Activated CD8-positive, alpha-beta T cell treated with anti-CD3 and anti-CD28 coated beads for 36 hours (primary cell): ENCODE data around the gene IER2. TPM values are rescaled to one million over a fixed set of nuclear protein-coding genes. Genes with fewer than 3 reads are reported as not detected.

Source experiments
- ATAC-seq: fragments of 200-7000 bp; cut with Tn5 transposase; one replicate; pipeline ENCODE4 v1.10.0; 2021; ENCODE audit warnings: mild to moderate bottlenecking, moderate library complexity
- CTCF ChIA-PET: fragments of 350-600 bp; sonication (Branson Sonifier 250); formaldehyde crosslinking; loops from one replicate; lab custom pipeline; 2021; ENCODE audit warnings: antibody characterized with exemption; lab: Charles Lee
- POLR2A ChIA-PET: fragments of 350-600 bp; sonication (Branson Sonifier 250); formaldehyde crosslinking; loops from one replicate; lab custom pipeline; 2021; ENCODE audit warnings: antibody characterized with exemption; lab: Charles Lee
- DNase-seq: peaks from one replicate; pipeline ENCODE4 v3.0.0-alpha.2; 2020
- H3K27ac Mint-ChIP-seq: one replicate; pipeline ENCODE4 v1.8.0; 2021; ENCODE audit warnings: mild to moderate bottlenecking, mixed read lengths
- H3K27me3 Mint-ChIP-seq: one replicate; pipeline ENCODE4 v1.8.0; 2021; ENCODE audit warnings: mixed read lengths
- H3K36me3 Mint-ChIP-seq: one replicate; pipeline ENCODE4 v1.8.0; 2021; ENCODE audit warnings: low read depth, mixed read lengths
- H3K4me1 Mint-ChIP-seq: one replicate; pipeline ENCODE4 v1.8.0; 2021; ENCODE audit warnings: low read depth, mixed read lengths
- H3K4me3 Mint-ChIP-seq: one replicate; pipeline ENCODE4 v1.8.0; 2021; ENCODE audit warnings: mild to moderate bottlenecking, moderate library complexity, mixed read lengths
- H3K9me3 Mint-ChIP-seq: one replicate; pipeline ENCODE4 v1.8.0; 2021; ENCODE audit warnings: mixed read lengths
- CTCF ChIP-seq: fragments of 200-600 bp; IDR thresholded peaks from one replicate; pipeline ENCODE4 v1.8.0; 2022; ENCODE audit warnings: antibody characterized with exemption, mild to moderate bottlenecking
- intact Hi-C: fragments of 100-400 bp; cut with micrococcal nuclease; formaldehyde crosslinking; loops from one replicate; pipeline ENCODE4 v1.10.0; 2022
- total RNA-seq, 2 experiments: library from RNA; stranded (reverse); gene quantifications; one replicate each; pipeline ENCODE4 v1.2.3, GENCODE V29; 2021

Gene IER2
- total RNA-seq, 2 experiments from 2014 or later, result 120 to 122 TPM

- Mint-ChIP-seq H3K27me3 (no peaks in the 10 kb centered on the region), H3K4me1 (peaks cover 42% of the 10 kb centered on the region), H3K36me3 (peaks cover 22% of the 10 kb centered on the region), H3K9me3 (no peaks in the 10 kb centered on the region), H3K27ac (peak within 1 kb of the TSS; percentile 95), H3K4me3 (peak within 1 kb of the TSS; percentile 86)
- POLR2A ChIA-PET, result interaction anchor here (0.8 to 7.6 kb wide), 8 partner anchors 12 to 159 kb away, joined by 3 to 63 read pairs (median 20); partner anchors contain the start of genes GADD45GIP1 and LYL1
- peak; percentile 56 for ATAC-seq
- no peak for TF ChIP-seq CTCF
- CTCF ChIA-PET, result interaction anchor here (1.2 to 5.4 kb wide), 4 partner anchors 11 to 151 kb away, joined by 5 to 39 read pairs (median 14); partner anchors contain the start of genes IER2 and STX10
- peak; percentile 98 for DNase-seq
- intact Hi-C loops, result loop anchor here (5.0 kb wide), 1 partner anchor 36 kb away; the partner anchor contains the start of genes IER2 and STX10
Measured at GRCh38 chr19:13116282-13117175, 33.7 kb upstream of the IER2 start, which contains the start of gene TRMT1. Gene TRMT1, minus strand, starts transcription at chr19:13116740. Its CDS starts 341 bp downstream, at chr19:13116399.

DNA sequence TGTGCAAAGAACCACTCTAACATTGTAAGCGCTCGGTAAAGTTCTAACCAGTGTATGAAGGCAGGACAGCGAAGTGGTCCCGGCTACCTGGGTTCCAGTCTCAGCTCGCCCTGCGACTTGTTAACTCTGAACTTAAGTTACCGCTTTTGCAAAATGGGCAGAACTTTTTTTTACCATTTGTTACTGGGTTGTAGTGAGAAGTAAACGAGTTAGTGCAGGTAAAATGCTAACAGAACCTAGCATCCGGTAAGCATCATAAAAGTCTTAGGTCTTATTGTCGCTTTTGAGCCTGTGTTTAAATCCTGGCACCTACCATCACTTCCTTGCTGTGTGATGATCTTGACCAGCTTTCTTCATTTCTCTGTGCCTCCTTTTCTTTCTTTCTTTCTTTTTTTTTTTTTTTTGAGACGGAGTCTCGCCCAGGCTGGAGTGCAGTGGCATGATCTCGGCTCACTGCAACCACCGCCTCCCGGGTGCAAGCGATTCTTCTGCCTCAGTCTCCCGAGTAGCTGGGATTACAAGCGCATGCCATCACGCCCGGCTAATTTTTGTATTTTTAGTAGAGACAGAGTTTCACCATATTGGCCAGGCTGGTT, 32.9 kb upstream of the IER2 start:
- Mint-ChIP-seq H3K4me3 (peak overlapping the region; percentile 86), H3K4me1 (peaks cover 49% of the 10 kb centered on the region), H3K27me3 (no peaks in the 10 kb centered on the region), H3K36me3 (peaks cover 27% of the 10 kb centered on the region), H3K27ac (peak overlapping the region; percentile 95), H3K9me3 (no peaks in the 10 kb centered on the region)
- no peak for TF ChIP-seq CTCF
- ATAC-seq, result peak; percentile 8
- peak; percentile 18 for DNase-seq
- intact Hi-C loops, result loop anchor here (5.0 kb wide), 1 partner anchor 35 kb away; the partner anchor contains the start of genes IER2 and STX10
- CTCF ChIA-PET, result interaction anchor here (0.9 to 5.4 kb wide), 8 partner anchors 12 to 152 kb away, joined by 3 to 39 read pairs (median 4); partner anchors contain the start of genes IER2 and STX10
- POLR2A ChIA-PET, result interaction anchor here (0.8 to 7.6 kb wide), 8 partner anchors 13 to 130 kb away, joined by 3 to 63 read pairs (median 28); partner anchors contain the start of genes IER2, LYL1 and STX10

GRCh38 chr19:13117772-13118423, 32.3 kb upstream of the IER2 start, which contains the start of gene NACC1:
Gene NACC1, plus strand, starts transcription at chr19:13118264. Its CDS starts 16,944 bp downstream, at chr19:13135208.
- DNase-seq (peak; percentile 92), ATAC-seq (peak; percentile 84)
- Mint-ChIP-seq H3K9me3 (no peaks in the 10 kb centered on the region), H3K36me3 (peaks cover 24% of the 10 kb centered on the region), H3K4me1 (peaks cover 52% of the 10 kb centered on the region), H3K27ac (peak within 1 kb of the TSS; percentile 95), H3K27me3 (no peaks in the 10 kb centered on the region), H3K4me3 (peak within 1 kb of the TSS; percentile 86)
- CTCF ChIA-PET, result interaction anchor here (0.6 to 5.4 kb wide), 9 partner anchors 13 to 152 kb away, joined by 3 to 39 read pairs (median 4); partner anchors contain the start of genes IER2 and STX10
- POLR2A ChIA-PET, result interaction anchor here (0.7 to 7.6 kb wide), 9 partner anchors 12 to 721 kb away, joined by 3 to 63 read pairs (median 19); partner anchors contain the start of genes IER2, LYL1 and STX10
- intact Hi-C loops, result loop anchor here (5.0 kb wide), 1 partner anchor 34 kb away; the partner anchor contains the start of genes IER2 and STX10
- no peak for TF ChIP-seq CTCF

GRCh38 chr19:13118424-13119193, 31.6 kb upstream of the IER2 start:
- Mint-ChIP-seq H3K4me3 (peak overlapping the region; percentile 79), H3K27me3 (no peaks in the 10 kb centered on the region), H3K36me3 (peaks cover 26% of the 10 kb centered on the region), H3K4me1 (peaks cover 59% of the 10 kb centered on the region), H3K9me3 (no peaks in the 10 kb centered on the region), H3K27ac (peak overlapping the region; percentile 85)
- CTCF ChIA-PET, result interaction anchor here (0.6 to 5.4 kb wide), 8 partner anchors 13 to 153 kb away, joined by 3 to 39 read pairs (median 4); partner anchors contain the start of genes IER2 and STX10
- peak; percentile 70 for DNase-seq
- intact Hi-C loops, result loop anchor here (5.0 kb wide), 1 partner anchor 34 kb away; the partner anchor contains the start of genes IER2 and STX10
- POLR2A ChIA-PET, result interaction anchor here (0.7 to 7.6 kb wide), 9 partner anchors 12 to 721 kb away, joined by 3 to 63 read pairs (median 19); partner anchors contain the start of genes IER2, LYL1 and STX10
- no peak for TF ChIP-seq CTCF
- no peak for ATAC-seq
